Tibial artery (tissue), 4 donors: ENCODE data around the gene BEST1.

ENCODE experiments used
- DNase-seq, 2 donors: peaks; one replicate each; pipeline ENCODE4 v3.0.0-alpha.2; 2019
- H3K27ac ChIP-seq, 2 donors: fragments of 200-600 bp; sonication (generic) in 1 of 2; 1 replicate in 1 of 2; 2 replicates in 1 of 2; pipeline ENCODE4 v1.5.1; 2018 to 2019; ENCODE audit warnings: mild to moderate bottlenecking in 1 of 2
- H3K27me3 ChIP-seq, 2 donors: fragments of 200-600 bp; sonication (generic) in 1 of 2; one replicate each; pipeline versions ENCODE4 v1.5.1 to v1.6.0; 2016 to 2019
- H3K36me3 ChIP-seq, 3 donors: fragments of 200-600 bp; sonication (generic) in 2 of 3; one replicate each; pipeline ENCODE4 v1.5.1; 2016 to 2019; ENCODE audit warnings: mild to moderate bottlenecking in 2 of 3
- H3K4me1 ChIP-seq, 4 donors: fragments of 200-600 bp; sonication (generic) in 2 of 4; 1 replicate in 3 of 4; 2 replicates in 1 of 4; pipeline ENCODE4 v1.5.1; 2016 to 2019
- H3K4me3 ChIP-seq, 2 donors: fragments of 200-600 bp; sonication (generic) in 1 of 2; 1 replicate in 1 of 2; 2 replicates in 1 of 2; pipeline ENCODE4 v1.5.1; 2018 to 2019; ENCODE audit warnings: mild to moderate bottlenecking in 2 of 2
- H3K9me3 ChIP-seq, 3 donors: fragments of 200-600 bp; sonication (generic) in 1 of 3; one replicate each; pipeline ENCODE4 v1.5.1; 2016 to 2019
- CTCF ChIP-seq, 2 experiments: fragments of 200-600 bp in 1 of 2; fragments of 450-650 bp in 1 of 2; IDR thresholded peaks; one replicate each; pipeline ENCODE4 v1.5.1; 2017 to 2019; ENCODE audit warnings: antibody characterized with exemption in 2 of 2, mild to moderate bottlenecking in 1 of 2, moderate library complexity in 1 of 2
- intact Hi-C: fragments of 100-400 bp; cut with DNase I; formaldehyde crosslinking; loops from one replicate; pipeline ENCODE4 v1.15.0; 2023; ENCODE audit warnings: low total_unique reads

The BEST1 gene

GRCh38 chr11:61926235-61926634, 23.9 kb upstream of the BEST1 start:
- Histone ChIP-seq H3K27ac (no peak overlapping the region), H3K4me1 (peaks cover 0 to 14% (median 11%) of the 10 kb centered on the region in 4 donors), H3K4me3 (no peak overlapping the region), H3K36me3 (no peaks in the 10 kb centered on the region), H3K9me3 (no peaks in the 10 kb centered on the region), H3K27me3 (peaks cover 0 to 5% of the 10 kb centered on the region in 2 donors)
- no peak for DNase-seq
- intact Hi-C loops: no loop called here
- TF ChIP-seq CTCF (IDR thresholded peaks at IDR 0.05): no peak

GRCh38 chr11:61927501-61927900, 22.6 kb upstream of the BEST1 start:
- Histone ChIP-seq H3K4me3 (no peak overlapping the region), H3K9me3 (no peaks in the 10 kb centered on the region), H3K27me3 (peaks cover 0 to under 1% of the 10 kb centered on the region in 2 donors), H3K27ac (no peak overlapping the region), H3K36me3 (no peaks in the 10 kb centered on the region), H3K4me1 (peaks cover 0 to 14% (median 10%) of the 10 kb centered on the region in 4 donors)
- no peak for DNase-seq
- no peak for TF ChIP-seq CTCF (IDR thresholded peaks at IDR 0.05)
- intact Hi-C loops: no loop called here

- no peak for TF ChIP-seq CTCF (IDR thresholded peaks at IDR 0.05)
Measured at GRCh38 chr11:61928606-61929005, 21.5 kb upstream of the BEST1 start.

GRCh38 chr11:61930933-61931332, 19.2 kb upstream of the BEST1 start:
- Histone ChIP-seq H3K36me3 (no peaks in the 10 kb centered on the region), H3K27me3 (no peaks in the 10 kb centered on the region), H3K4me1 (no peaks in the 10 kb centered on the region), H3K4me3 (no peak overlapping the region), H3K27ac (no peak overlapping the region), H3K9me3 (peaks cover 0 to 8% (median 0%) of the 10 kb centered on the region in 3 donors)
- no peak for DNase-seq
- intact Hi-C loops: no loop called here
- no peak for TF ChIP-seq CTCF (IDR thresholded peaks at IDR 0.05)

More at GRCh38 chr11:61928606-61929005, 21.5 kb upstream of the BEST1 start:
- intact Hi-C loops: no loop called here
- peaks cover 0 to 4% (median 2%) of the 10 kb centered on the region in 4 donors for H3K4me1 ChIP-seq
- no peak overlapping the region for H3K27ac ChIP-seq
- H3K36me3 ChIP-seq: no peaks in the 10 kb centered on the region
- no peak overlapping the region for H3K4me3 ChIP-seq
- DNase-seq: no peak
- peaks cover 0 to 3% (median 0%) of the 10 kb centered on the region in 3 donors for H3K9me3 ChIP-seq
- no peaks in the 10 kb centered on the region for H3K27me3 ChIP-seq

GRCh38 chr11:61935861-61936260, 14.3 kb upstream of the BEST1 start:
- DNase-seq: no peak
- no peaks in the 10 kb centered on the region for H3K4me1 ChIP-seq
- intact Hi-C loops: no loop called here
- no peak overlapping the region for H3K4me3 ChIP-seq
- no peaks in the 10 kb centered on the region for H3K27me3 ChIP-seq
- H3K36me3 ChIP-seq: no peaks in the 10 kb centered on the region
- H3K27ac ChIP-seq: no peak overlapping the region
- H3K9me3 ChIP-seq: peaks cover 0 to 22% (median 0%) of the 10 kb centered on the region in 3 donors
- no peak for TF ChIP-seq CTCF (IDR thresholded peaks at IDR 0.05)

GRCh38 chr11:61940466-61940865, 9.7 kb upstream of the BEST1 start:
- peaks cover 0 to 19% (median 0%) of the 10 kb centered on the region in 3 donors for H3K9me3 ChIP-seq
- H3K36me3 ChIP-seq: no peaks in the 10 kb centered on the region
- no peak for DNase-seq
- intact Hi-C loops: no loop called here
- no peaks in the 10 kb centered on the region for H3K27me3 ChIP-seq
- TF ChIP-seq CTCF (IDR thresholded peaks at IDR 0.05): no peak
- no peak overlapping the region for H3K4me3 ChIP-seq
- H3K4me1 ChIP-seq: no peaks in the 10 kb centered on the region
- no peak overlapping the region for H3K27ac ChIP-seq
